ENCODE results near the gene CHD9.
"Not testable (repeated sequence)": the region's sequence is repeated elsewhere in the genome, so short reads cannot be mapped to it uniquely, and the experiment has no call there.

Gene CHD9

GRCh38 chr16:53282328-53282727 is 227.5 kb downstream of the CHD9 start:
- DNase-seq (ENCODE audit: low spot score) = no peak

DNA sequence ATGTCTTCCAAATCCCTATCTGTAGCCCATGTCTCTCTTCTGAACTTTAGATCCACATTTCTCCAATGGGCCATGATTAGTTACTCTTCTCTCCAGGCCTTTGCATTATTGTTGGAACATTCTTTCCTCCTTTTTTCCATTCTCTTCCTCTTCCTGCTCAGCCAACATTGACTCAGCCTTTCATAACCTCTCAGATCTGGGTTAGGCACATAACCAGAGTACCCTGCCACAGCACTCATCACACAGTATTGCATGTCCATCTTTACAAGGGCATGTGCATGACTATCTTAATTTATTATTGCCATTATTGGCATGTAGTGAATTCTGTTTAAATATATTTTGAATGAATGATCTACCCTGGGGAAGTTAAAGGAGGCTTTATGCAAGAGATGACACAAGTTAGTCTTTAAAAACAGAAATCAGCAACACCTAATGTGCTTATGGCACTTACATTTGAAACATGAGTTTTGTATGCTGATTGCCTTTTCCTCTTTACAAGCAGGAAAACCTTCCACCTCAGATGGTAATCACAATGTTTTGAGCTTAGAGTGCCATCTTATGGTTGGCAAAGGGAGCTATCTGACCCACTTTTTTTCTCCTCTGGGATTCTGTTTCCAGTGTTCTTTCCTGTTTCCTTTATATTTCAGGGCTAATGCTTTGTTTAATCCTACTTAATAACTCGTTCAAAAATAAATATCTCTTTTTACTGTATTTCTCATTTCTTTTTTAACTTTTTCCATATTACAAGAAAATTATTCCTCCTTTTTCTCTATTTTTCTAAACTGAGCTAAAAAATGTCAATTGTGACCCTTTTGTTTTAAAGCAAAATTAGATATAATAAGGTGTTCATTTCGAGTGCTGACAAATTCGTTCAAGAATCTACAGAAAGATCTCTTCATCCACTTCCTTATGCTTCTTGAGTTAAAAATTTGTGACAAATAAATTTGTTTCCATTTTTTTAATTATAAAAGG is 228.5 kb downstream of the CHD9 start:
- DNase-seq (ENCODE audit: low spot score) = peak; percentile 58

GRCh38 chr16:53285236-53285635 is 230.4 kb downstream of the CHD9 start:
- no peak for DNase-seq (ENCODE audit: low spot score)

DNA sequence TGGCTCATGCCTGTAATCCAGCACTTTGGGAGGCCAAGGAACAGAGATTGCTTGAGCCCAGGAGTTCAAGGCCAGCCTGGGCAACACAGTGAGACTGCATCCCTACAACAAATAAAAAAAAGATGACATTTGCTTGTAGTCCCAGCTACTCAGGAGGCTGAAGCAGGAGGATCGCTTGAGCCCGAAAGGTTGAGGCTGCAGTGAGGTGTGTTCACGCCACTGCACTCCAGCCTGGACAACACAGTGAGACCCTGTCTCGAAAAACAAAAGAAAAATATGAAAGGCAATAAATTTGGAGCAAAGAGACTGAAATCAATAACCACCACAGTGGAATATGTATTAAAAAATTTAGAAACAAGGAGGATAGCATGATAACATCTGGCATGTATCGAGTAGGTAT is 235.7 kb downstream of the CHD9 start:
- DNase-seq (ENCODE audit: low spot score) = no peak

GRCh38 chr16:53291757-53292392 is 237.1 kb downstream of the CHD9 start:
- no peak for DNase-seq (ENCODE audit: low spot score)

DNA sequence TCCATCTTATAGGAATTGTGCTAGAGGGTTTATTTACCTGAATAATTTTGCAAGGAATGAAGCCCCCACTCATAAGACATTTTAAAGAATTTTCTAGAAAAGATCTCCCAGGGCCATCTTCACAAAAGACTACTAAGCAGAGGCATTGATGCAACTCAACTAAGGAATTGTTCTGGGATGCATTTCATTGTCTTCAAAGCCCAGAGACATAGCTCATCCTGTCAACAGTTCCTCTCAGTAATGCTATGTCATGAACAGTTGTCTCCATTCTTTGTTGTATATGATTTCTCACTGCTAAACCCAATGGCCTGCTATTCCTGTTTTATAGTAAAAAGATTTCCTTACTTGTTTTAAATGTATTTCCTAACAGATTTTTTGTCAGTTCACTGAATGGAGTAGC is 242.7 kb downstream of the CHD9 start:
- no peak for DNase-seq (ENCODE audit: low spot score)

GRCh38 chr16:53304334-53304733 is 249.5 kb downstream of the CHD9 start:
- DNase-seq (ENCODE audit: low spot score) = no peak

GRCh38 chr16:53305743-53306142 is 251.0 kb downstream of the CHD9 start:
- no peak for DNase-seq (ENCODE audit: low spot score)

GRCh38 chr16:53309457-53309856 is 254.7 kb downstream of the CHD9 start:
- DNase-seq (ENCODE audit: low spot score) = no peak

GRCh38 chr16:53320992-53321391 is 266.2 kb downstream of the CHD9 start:
- DNase-seq (ENCODE audit: low spot score) = no peak

- DNase-seq (ENCODE audit: low spot score) = peak; percentile 7
Measured at GRCh38 chr16:53323924-53324323, 269.1 kb downstream of the CHD9 start.

DNA sequence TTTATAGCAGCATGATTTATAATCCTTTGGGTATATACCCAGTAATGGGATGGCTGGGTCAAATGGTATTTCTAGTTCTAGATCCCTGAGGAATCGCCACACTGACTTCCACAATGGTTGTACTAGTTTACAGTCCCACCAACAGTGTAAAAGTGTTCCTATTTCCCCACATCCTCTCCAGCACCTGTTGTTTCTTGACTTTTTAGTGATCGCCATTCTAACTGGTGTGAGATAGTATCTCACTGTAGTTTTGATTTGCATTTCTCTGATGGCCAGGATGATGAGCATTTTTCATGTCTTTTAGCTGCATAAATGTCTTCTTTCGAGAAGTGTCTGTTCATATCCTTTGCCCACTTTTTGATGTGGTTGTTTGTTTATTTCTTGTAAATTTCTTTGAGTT is 276.2 kb downstream of the CHD9 start:
- not testable (repeated sequence) for DNase-seq (ENCODE audit: low spot score)

GRCh38 chr16:53334581-53334980 is 279.8 kb downstream of the CHD9 start:
- DNase-seq (ENCODE audit: low spot score) = no peak

DNA sequence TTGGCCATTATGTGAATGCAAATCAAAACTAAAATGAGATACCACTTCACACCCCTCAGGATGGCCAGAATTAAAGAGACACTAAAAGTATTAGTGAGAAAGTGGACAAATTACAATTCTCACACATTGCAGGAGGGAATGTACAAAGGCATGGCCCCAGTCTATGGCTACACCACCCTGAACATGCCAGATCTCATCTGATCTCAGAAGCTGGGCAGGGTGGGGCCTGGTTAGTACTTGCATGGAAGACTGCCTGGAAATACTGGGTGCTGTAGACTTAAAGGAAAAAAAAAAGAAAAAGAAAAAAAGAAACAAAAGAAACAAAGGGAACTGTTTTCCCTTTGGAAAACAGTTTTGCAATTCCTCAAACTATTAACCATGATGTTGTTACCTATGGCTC is 282.5 kb downstream of the CHD9 start:
- DNase-seq (ENCODE audit: low spot score) = no peak

DNA sequence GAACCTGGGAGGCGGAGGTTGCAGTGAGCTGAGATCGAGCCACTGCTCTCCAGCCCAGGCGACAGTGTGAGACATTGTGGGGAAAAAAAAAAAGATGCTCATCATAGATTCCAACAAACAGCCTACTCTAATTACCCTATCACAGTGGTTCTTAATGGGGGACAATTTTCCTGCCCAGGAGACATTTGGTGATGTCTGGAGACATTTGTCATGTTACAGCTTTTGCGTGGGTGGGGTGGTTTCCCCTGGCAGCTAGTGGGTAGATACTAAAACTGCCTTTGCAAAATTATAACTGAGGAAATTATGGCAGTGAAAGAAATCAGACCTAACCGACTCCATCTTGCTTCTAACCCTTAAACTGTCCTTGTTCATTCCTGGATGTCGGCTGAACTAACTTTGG is 287.0 kb downstream of the CHD9 start:
- no peak for DNase-seq (ENCODE audit: low spot score)

- no peak for DNase-seq (ENCODE audit: low spot score)
Measured at GRCh38 chr16:53355064-53355463, 300.3 kb downstream of the CHD9 start.

- no peak for DNase-seq (ENCODE audit: low spot score)
Measured at GRCh38 chr16:53356478-53357207, 301.9 kb downstream of the CHD9 start.

GRCh38 chr16:53357208-53357586 is 302.4 kb downstream of the CHD9 start:
- DNase-seq (ENCODE audit: low spot score) = no peak

- DNase-seq (ENCODE audit: low spot score) = no peak
Measured at GRCh38 chr16:53357955-53358354, 303.2 kb downstream of the CHD9 start.

GRCh38 chr16:53358884-53359283 is 304.1 kb downstream of the CHD9 start:
- DNase-seq (ENCODE audit: low spot score) = no peak

GRCh38 chr16:53369921-53370320 is 315.1 kb downstream of the CHD9 start:
- DNase-seq (ENCODE audit: low spot score) = no peak

- DNase-seq (ENCODE audit: low spot score) = no peak
Measured at GRCh38 chr16:53370827-53371226, 316.0 kb downstream of the CHD9 start.

Data from globus pallidus (tissue), 1 donor.